ENCODE results near the gene CREB5.

Gene CREB5

GRCh38 chr7:28724563-28724962 is 312.2 kb downstream of the CREB5 start:
- DNase-seq = no peak

DNA sequence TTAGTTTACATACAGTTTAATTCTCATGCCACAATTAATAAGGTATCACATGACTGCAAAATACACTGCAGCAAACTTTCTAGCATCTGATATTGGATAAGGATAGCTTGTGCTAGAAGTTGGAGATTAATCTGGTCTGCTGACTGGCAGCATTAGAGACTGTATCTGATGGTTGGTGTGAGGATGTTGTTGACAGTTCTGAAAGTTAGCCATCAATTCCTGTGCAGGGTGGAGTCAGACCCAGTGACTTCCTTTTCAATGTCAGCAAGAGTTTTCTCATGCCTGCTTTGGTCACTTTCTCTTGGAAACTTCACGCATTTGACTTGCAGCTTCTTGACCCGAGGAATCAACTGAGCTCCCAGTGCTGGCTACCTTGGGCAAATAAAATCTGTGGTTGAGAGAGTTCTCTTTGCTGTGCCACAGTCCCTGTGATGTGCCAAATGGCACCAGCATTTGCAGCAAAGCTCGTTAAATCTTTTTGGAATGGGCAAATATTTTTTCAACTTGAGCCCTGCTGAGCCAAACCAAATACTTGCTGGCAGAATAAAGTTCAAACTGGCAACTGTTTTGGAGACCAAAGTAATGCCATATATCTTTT is 312.8 kb downstream of the CREB5 start:
- DNase-seq = no peak

GRCh38 chr7:28725911-28726310 is 313.6 kb downstream of the CREB5 start:
- DNase-seq = no peak

GRCh38 chr7:28726555-28726954 is 314.2 kb downstream of the CREB5 start:
- DNase-seq = no peak

DNA sequence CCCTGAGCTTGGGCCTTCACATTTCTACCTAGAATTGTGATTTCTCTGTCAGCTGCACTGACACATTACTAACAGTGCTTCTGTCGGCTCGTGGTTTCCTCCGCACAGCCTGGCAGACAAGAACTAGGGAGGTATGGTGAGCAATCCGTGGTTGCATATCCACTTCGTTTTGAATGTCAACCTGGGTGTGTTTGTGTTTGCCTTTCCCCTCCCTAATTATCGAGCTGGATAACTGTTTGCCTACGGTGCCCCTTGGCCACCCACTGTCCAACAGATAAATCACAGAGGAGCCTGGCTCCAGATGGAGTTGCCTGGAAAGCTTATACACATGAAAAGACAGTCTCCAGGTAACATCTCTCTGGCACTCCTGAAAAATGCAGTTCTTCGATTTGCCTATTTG is 317.0 kb downstream of the CREB5 start:
- DNase-seq = peak; percentile 89

DNA sequence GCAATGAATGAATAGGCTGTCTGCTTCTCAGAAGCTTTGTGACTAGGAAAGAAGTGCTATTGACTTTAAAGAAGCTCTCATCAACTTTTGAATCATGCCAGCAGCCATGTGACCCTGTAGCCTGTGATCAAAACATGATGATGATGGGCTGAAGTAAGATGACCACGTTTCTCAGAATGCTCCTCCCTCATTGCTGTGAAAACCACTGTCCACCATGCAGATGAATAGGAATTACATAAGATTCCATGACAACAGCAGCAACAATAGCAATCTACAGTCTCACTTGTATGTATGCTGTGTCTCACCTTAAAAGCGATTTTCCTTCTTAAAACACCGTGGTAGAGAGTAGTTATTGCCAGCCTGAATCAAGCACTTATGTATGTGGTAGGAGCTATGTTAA is 317.4 kb downstream of the CREB5 start:
- no peak for DNase-seq

- no peak for DNase-seq
Observed at GRCh38 chr7:28731092-28731658, 318.9 kb downstream of the CREB5 start.

GRCh38 chr7:28732071-28732869 is 320.0 kb downstream of the CREB5 start:
- DNase-seq = no peak

GRCh38 chr7:28733035-28733434 is 320.7 kb downstream of the CREB5 start:
- no peak for DNase-seq

DNA sequence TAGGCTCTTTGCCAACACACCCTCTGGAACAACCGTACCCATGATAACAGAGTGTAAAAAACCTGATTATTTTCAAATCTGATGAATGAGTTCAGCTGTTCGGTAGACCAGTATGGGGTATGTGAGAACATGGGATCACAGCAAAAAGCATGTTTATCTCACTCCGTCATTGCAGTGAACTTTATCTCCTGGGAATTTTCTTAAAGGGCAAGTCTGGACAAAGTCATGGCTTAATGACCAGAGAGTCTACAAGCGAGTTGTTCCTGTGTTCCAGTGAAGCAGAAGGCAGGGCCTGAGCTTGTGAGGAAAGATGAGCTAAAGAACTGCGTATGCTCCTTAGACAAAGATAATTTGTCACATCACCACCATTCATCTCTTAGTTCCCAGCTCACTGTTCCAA is 326.1 kb downstream of the CREB5 start:
- DNase-seq = no peak

DNA sequence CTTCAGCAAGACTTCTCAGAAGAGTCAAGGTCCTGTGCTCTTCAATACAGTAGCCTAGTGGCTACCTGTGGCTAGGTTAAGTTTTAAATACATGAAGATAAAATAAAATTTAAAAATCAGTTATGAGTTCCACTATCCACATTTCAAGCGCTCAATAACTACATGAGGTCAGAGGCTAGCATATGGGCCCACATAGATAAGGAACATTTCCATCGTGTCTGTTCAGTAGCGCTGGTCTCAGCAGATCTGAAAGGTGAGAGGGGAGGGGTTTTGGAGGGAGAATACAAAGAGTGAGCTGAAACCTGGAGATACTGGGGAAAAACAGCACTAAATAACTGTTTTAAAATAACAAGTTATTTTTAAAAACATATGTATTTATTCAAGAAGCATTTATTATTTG is 326.8 kb downstream of the CREB5 start:
- DNase-seq = no peak

GRCh38 chr7:28739826-28740225 is 327.5 kb downstream of the CREB5 start:
- no peak for DNase-seq

GRCh38 chr7:28744951-28745350 is 332.6 kb downstream of the CREB5 start:
- DNase-seq = no peak

DNA sequence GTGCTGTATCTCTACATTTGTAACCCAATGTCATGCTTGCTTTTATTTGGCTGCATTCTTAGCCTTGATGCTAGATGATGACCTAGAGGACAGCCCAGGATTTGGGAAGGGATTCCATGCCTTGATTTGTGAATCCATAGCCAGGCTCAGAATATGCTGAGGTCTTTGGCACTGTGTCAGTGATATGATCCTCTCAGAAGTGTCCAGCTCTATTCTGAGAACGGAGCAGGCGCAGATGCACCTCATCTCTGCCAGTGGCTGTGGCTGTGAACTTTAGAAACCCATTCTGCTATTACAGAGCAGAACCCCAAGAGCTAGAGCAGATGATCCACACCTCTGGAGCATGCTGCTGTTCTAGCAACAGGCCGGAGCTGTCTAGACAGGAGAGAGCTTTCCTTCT is 333.0 kb downstream of the CREB5 start:
- DNase-seq = no peak

DNA sequence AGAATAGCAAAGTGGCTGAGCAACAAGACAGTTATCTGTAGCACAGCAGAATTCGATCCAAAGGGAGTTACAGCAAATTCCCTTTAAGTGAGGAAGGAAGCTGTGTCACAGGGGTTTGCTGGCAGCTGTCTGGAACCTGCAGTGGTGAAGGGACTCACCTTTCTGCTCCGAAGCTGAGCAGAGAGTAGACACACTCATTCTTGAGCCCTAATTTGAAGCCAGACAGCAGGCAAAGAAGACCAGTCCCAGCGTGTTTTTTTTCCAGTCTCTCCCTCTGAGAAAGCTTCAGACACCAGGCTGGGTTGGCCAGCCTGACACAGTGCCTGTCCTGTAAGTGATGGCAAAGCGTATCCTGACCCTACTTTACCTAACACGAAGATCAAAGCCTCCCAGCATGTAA is 335.1 kb downstream of the CREB5 start:
- DNase-seq = no peak

DNA sequence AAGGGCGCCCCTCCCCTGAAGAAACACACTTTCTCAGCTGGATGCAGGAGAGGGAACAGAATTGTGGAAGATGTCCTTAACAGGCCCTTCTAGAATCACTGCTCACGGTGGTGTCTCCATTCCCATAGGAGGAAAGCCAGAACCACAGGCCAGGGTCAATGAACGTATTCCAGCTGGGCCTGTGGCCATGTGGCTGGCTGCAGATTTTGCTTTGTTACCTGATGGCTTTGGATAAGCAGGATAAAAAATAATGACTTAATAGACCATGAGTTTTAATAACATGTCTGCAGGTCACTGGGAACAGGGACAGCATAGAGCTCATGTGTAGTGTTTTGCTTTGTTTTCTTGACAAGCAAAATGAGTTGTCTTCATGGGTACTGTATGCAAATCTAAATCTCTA is 335.5 kb downstream of the CREB5 start:
- no peak for DNase-seq

DNA sequence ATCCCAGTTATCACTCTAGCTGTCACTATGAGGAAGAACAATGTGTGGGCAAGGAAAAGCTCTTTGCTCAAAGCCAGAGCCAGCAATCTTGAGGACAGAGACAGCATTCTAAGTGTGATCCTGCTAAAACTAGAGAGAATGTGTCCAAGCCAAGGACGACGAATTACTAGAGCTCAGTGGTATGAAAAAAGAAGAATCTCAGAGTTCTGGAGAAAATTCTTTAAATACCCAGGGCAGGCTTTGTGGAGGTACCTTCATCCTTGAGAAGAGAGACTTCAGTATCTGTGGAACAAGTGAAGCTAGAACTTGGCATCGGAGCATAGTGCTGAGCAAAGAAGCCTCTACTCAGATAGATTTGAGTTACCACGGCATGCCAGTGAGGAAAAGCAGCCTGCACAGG is 336.0 kb downstream of the CREB5 start:
- no peak for DNase-seq

- DNase-seq = no peak
Observed at GRCh38 chr7:28748933-28749584, 336.7 kb downstream of the CREB5 start.

DNA sequence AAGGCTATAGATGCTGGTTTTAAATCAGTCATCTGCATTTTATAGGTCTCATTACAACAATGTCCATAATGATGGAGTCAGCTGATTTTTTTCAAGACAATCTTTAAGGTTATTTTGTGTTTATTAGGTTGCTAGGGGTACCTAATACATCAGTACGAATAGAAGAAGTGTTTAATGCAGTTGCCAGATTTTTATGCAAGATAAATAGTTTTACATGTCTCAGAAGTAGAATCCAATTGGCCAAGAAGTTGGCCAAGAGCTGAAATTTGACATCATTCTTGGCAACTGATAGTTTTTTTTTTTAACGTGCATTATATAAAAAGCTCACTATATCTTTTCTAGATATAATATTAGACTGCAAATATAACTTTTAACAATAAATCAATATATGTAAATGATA is 337.3 kb downstream of the CREB5 start:
- no peak for DNase-seq

DNA sequence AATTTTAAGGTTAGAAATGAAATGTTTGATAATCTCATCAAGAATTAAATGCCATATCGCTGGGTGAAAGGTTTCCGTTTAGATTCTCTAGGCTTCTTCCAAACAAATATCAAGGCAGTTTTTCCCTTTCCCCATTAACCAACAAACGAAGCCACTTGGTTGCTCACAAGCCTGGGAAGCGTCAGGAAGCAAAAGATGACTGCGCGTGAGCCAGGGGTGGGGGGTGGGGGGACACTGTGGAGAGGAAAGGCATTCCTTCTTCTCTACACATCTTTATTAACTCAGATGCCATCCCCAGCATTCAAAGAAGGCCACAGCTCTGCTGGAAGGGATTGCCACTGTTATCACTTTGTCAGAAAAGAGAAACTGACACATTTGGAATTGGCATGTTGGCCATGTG is 338.7 kb downstream of the CREB5 start:
- no peak for DNase-seq

GRCh38 chr7:28753613-28754012 is 341.3 kb downstream of the CREB5 start:
- DNase-seq = no peak

DNA sequence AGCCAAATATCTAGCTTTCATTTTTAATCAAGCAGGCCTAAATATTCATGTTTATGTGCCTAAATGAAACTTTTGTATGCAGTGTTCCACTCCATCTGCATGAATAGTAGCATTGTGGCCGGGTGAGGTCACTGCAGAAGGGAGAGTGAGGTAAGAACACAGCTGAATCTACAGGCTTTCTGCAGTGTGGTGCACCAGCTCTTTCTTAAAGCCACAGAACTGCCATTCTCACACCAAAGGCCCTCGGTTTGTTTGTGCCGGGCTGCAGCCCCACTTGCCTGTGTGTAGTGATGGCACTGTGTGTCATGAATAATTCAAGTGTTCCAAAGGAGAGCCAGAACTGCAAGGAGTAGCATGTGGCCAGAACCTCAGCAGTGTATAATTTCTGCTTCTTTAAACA is 341.7 kb downstream of the CREB5 start:
- DNase-seq = peak; percentile 75

DNA sequence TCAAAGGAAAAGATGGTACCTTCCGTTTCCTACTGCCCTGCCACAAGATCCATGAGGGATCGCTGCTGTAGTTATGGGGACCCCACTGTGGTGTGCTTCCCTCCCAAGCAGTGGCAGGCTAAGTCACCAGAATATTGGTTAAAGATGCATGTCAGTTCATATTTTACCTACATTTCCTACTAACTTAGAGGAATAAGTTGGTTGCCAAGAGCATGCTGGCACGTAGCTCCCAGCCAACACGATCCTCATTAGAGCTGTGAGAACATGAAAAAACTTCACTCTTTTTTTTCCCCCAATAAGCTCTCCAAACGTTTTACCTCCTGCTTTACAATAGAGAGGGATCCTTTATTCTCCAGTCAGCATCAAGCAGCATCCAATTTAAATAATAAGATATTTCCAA is 342.1 kb downstream of the CREB5 start:
- DNase-seq = no peak

DNA sequence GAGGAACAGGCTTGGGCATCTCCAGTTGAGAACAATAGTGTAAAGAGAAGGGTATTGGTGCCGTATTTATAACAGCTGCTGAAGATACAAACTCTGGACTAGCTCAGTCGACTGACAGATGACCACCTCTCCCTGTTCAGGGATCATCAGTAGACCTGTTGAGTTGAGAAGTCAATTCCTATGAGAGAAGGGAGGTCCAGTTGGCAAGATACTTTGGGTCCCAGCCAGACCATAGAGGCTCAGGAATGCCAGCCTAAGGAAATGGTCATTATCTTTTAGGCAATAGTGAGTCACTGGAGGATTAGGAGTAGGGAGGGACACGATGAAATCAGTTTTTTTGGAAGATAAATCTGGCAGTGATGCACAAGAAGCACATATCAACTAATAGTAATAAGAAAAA is 342.9 kb downstream of the CREB5 start:
- no peak for DNase-seq
